ENCODE measurements around the gene ACSF3. TPM values are rescaled to one million over a fixed set of nuclear protein-coding genes. Genes with fewer than 3 reads are reported as not detected.

Gene ACSF3
- total and polyA plus RNA-seq, 4 experiments from 2014 or later = 30.4 to 71.2 (median 50.0) TPM

- peaks cover 0 to 10% (median 3%) of the 10 kb centered on the region in 8 donors for H3K9me3 Mint-ChIP-seq
- H3K4me3 Mint-ChIP-seq = peak overlapping the region in 5 of 8 donors; percentile 12 to 61 (median 41)
- peaks cover 0 to 21% (median 12%) of the 10 kb centered on the region in 4 donors for H3K4me1 Mint-ChIP-seq
- peaks cover 10% of the 10 kb centered on the region for H3K4me1 ChIP-seq (ENCODE audit: insufficient read depth, low read length)
- DNase-seq = no peak
- H3K36me3 ChIP-seq (ENCODE audit: insufficient read depth, low read length) = no peaks in the 10 kb centered on the region
- ChIA-PET CTCF (ENCODE audit: partially characterized antibody) (no interaction called here), POLR2A (ENCODE audit: partially characterized antibody) (no interaction called here)
- intact Hi-C loops (cut with micrococcal nuclease) = loop anchor here (1.0 kb wide), 2 partner anchors 9 to 30 kb away; partner anchors contain the start of gene CDH15
- H3K27me3 Mint-ChIP-seq = peaks cover 25% of the 10 kb centered on the region in 2 donors
- H3K27ac ChIP-seq (ENCODE audit: low read depth, low read length) = no peak overlapping the region
- H3K27ac Mint-ChIP-seq = peak overlapping the region in 1 of 7 donors; percentile 52
- no peaks in the 10 kb centered on the region for H3K9me3 ChIP-seq (ENCODE audit: control insufficient read depth in 1 of 2, low read length in 2 of 2)
- no peak overlapping the region for H3K4me3 ChIP-seq (ENCODE audit: low read length in 2 of 2)
- peaks cover 0 to 6% of the 10 kb centered on the region in 2 donors for H3K36me3 Mint-ChIP-seq
- peaks cover 13% of the 10 kb centered on the region for H3K27me3 ChIP-seq (ENCODE audit: insufficient read depth, low read length)
Measured at GRCh38 chr16:89200850-89201411, 107.3 kb downstream of the ACSF3 start.

DNA sequence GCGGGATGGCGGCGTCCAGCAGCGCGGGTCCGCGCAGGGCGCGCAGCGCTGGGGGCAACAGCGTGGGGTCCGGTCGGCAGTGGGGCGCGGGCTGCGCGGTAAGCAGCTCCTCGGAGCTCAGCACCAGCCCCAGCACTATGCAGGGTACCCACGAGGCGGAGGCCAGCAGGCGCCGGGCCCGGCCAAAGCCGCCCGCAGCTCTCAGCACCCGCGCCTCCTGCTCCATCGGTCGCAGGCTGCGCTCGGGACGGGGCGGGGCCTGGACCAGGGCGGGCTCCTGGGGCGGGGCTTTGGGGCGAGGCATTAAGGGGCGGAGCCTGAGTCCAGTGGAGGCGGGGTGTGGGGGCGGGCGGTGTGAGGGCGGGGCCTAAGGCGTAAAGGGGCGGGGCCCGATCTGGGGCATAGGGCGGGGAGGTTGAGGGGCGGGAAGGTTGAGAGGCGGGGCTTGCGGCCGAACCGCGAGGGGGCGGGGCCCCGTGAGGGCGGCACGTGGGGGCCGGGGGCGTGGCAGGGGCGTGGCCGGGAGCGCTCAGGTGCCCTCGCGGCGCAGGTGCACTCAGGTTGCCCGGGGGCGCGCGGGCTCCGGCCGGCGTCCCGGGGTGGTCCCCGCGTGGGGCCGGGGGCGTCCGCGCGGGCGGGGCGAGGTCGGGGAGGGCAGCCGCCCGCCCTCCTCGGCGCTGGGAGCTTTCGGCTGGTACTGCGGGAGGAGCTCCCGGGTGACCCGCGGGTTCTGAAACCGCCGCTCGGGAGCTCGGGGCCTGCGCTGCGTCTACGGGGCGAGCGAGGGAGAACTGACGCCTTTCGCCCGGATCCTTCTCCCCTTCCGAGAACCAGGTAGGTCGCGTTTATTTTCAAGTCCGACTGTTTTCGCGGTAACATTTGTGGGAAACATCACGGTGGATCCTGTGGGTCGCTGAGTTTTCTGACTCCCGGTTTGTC, 108.1 kb downstream of the ACSF3 start:
- CTCF ChIA-PET (ENCODE audit: partially characterized antibody) = no interaction called here
- Histone ChIP-seq H3K27me3 (ENCODE audit: insufficient read depth, low read length) (peaks cover 13% of the 10 kb centered on the region), H3K27ac (ENCODE audit: low read depth, low read length) (no peak overlapping the region), H3K4me3 (ENCODE audit: low read length in 2 of 2) (no peak overlapping the region), H3K36me3 (ENCODE audit: insufficient read depth, low read length) (no peaks in the 10 kb centered on the region), H3K4me1 (ENCODE audit: insufficient read depth, low read length) (peaks cover 10% of the 10 kb centered on the region), H3K9me3 (ENCODE audit: control insufficient read depth in 1 of 2, low read length in 2 of 2) (no peaks in the 10 kb centered on the region)
- H3K4me1 Mint-ChIP-seq = peaks cover 0 to 21% (median 12%) of the 10 kb centered on the region in 4 donors
- DNase-seq = peak; percentile 60 to 75 (median 71)
- H3K27me3 Mint-ChIP-seq = peaks cover 27 to 29% of the 10 kb centered on the region in 2 donors
- intact Hi-C loops (cut with micrococcal nuclease) = loop anchor here (1.0 kb wide), 2 partner anchors 9 to 30 kb away; partner anchors contain the start of gene CDH15
- peaks cover 0 to 6% of the 10 kb centered on the region in 2 donors for H3K36me3 Mint-ChIP-seq
- H3K9me3 Mint-ChIP-seq = peaks cover 0 to 10% (median 3%) of the 10 kb centered on the region in 8 donors
- H3K27ac Mint-ChIP-seq = peak overlapping the region in 1 of 7 donors; percentile 70
- POLR2A ChIA-PET (ENCODE audit: partially characterized antibody) = no interaction called here
- peak overlapping the region in 7 of 8 donors; percentile 20 to 73 (median 64) for H3K4me3 Mint-ChIP-seq

GRCh38 chr16:89202422-89203215, 109.0 kb downstream of the ACSF3 start:
- Histone ChIP-seq H3K36me3 (ENCODE audit: insufficient read depth, low read length) (no peaks in the 10 kb centered on the region), H3K27ac (ENCODE audit: low read depth, low read length) (no peak overlapping the region), H3K4me3 (ENCODE audit: low read length in 2 of 2) (no peak overlapping the region), H3K4me1 (ENCODE audit: insufficient read depth, low read length) (peaks cover 10% of the 10 kb centered on the region), H3K9me3 (ENCODE audit: control insufficient read depth in 1 of 2, low read length in 2 of 2) (no peaks in the 10 kb centered on the region), H3K27me3 (ENCODE audit: insufficient read depth, low read length) (peaks cover 13% of the 10 kb centered on the region)
- peaks cover 0 to 21% (median 12%) of the 10 kb centered on the region in 4 donors for H3K4me1 Mint-ChIP-seq
- H3K9me3 Mint-ChIP-seq = peaks cover 0 to 10% (median 3%) of the 10 kb centered on the region in 8 donors
- intact Hi-C loops (cut with micrococcal nuclease) = no loop called here
- H3K36me3 Mint-ChIP-seq = peaks cover 0 to 6% of the 10 kb centered on the region in 2 donors
- H3K27me3 Mint-ChIP-seq = peaks cover 29 to 30% of the 10 kb centered on the region in 2 donors
- peak overlapping the region in 3 of 7 donors; percentile 30 to 86 (median 70) for H3K27ac Mint-ChIP-seq
- ChIA-PET CTCF (ENCODE audit: partially characterized antibody) (no interaction called here), POLR2A (ENCODE audit: partially characterized antibody) (no interaction called here)
- no peak for DNase-seq
- peak overlapping the region; percentile 36 to 75 (median 64) for H3K4me3 Mint-ChIP-seq

Other genes starting within 250 kb of the ACSF3 start
- gene GALNS, start 236.9 kb upstream of the ACSF3 start, total RNA-seq = 10 to 100 TPM; 58.8 to 65.7 TPM
- gene GALNS, start 236.9 kb upstream of the ACSF3 start, polyA plus RNA-seq = 1 to 10 TPM; 5.6 to 8.7 TPM
- gene TRAPPC2L, start 236.7 kb upstream of the ACSF3 start, total RNA-seq = 10 to 100 TPM; 66.6 to 67.1 TPM
- gene TRAPPC2L, start 236.7 kb upstream of the ACSF3 start, polyA plus RNA-seq = 100 to 1,000 TPM; 104 to 105 TPM
- gene PABPN1L, start 227.2 kb upstream of the ACSF3 start, total RNA-seq = not detected
- gene PABPN1L, start 227.2 kb upstream of the ACSF3 start, polyA plus RNA-seq = not detected
- under 1 TPM in 1 of 2 experiments, not detected in 1; 0.11 TPM for gene CBFA2T3, start 116.6 kb upstream of the ACSF3 start, total RNA-seq
- gene CBFA2T3, start 116.6 kb upstream of the ACSF3 start, polyA plus RNA-seq = under 1 TPM in 1 of 2 donors, not detected in 1; 0.14 TPM
- not detected for gene CDH15, start 77.9 kb downstream of the ACSF3 start, total RNA-seq
- not detected for gene CDH15, start 77.9 kb downstream of the ACSF3 start, polyA plus RNA-seq
- under 1 TPM in 1 of 2 experiments, not detected in 1; 0.44 TPM for gene SLC22A31, start 106.7 kb downstream of the ACSF3 start, total RNA-seq
- gene SLC22A31, start 106.7 kb downstream of the ACSF3 start, polyA plus RNA-seq = under 1 TPM; 0.32 to 0.48 TPM
- gene ZNF778, start 123.9 kb downstream of the ACSF3 start, total RNA-seq = 10 to 100 TPM; 13.1 to 15.9 TPM
- 1 to 10 TPM; 1.0 to 4.4 TPM for gene ZNF778, start 123.9 kb downstream of the ACSF3 start, polyA plus RNA-seq

All from CD4-positive, alpha-beta memory T cell (primary cell).